GM20000 (cell line): Measurements from ENCODE around the gene PRSS33.

Experiments used
- DNase-seq: peaks from one replicate; pipeline ENCODE4 v3.0.0; 2012; ENCODE audit warnings: low spot score
- CTCF ChIP-seq: IDR thresholded peaks from 2 replicates; pipeline ENCODE4 v1.5.1; 2012; ENCODE audit warnings: mild to moderate bottlenecking, control low read depth; ENCODE audit errors: extremely low read depth, missing control alignments

The PRSS33 gene, protein sequence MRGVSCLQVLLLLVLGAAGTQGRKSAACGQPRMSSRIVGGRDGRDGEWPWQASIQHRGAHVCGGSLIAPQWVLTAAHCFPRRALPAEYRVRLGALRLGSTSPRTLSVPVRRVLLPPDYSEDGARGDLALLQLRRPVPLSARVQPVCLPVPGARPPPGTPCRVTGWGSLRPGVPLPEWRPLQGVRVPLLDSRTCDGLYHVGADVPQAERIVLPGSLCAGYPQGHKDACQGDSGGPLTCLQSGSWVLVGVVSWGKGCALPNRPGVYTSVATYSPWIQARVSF

DNA sequence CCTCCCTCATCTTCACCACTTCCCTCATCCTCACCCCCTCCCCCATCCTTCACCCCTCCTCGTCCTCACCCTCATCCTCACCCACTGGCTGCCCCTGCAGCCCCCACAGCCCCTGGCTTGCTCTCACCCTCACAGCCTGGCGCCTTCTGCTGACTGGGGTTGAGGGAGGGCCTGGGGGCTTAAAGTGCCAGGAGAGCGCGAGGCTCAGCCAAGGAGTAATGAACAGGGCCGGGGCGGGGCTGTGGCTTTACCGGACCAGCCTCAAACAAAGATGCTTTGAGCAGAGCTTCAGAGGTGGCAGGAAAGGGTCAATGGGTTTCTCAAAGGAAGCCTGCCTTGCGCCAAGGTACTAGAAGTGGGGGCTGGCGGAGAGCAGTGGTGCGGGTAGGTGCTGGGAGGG lies at the start of gene PRSS33:
TSS of gene PRSS33 (minus strand) at position 155 of the 400 bp plus-strand sequence. CDS start 1,013 bp downstream, outside the sequence.
- TF ChIP-seq CTCF = no peak
- no peak for DNase-seq

- TF ChIP-seq CTCF = no peak
- no peak for DNase-seq
Measured at GRCh38 chr16:2836646-2837508, 49.5 kb upstream of the PRSS33 start.

DNA sequence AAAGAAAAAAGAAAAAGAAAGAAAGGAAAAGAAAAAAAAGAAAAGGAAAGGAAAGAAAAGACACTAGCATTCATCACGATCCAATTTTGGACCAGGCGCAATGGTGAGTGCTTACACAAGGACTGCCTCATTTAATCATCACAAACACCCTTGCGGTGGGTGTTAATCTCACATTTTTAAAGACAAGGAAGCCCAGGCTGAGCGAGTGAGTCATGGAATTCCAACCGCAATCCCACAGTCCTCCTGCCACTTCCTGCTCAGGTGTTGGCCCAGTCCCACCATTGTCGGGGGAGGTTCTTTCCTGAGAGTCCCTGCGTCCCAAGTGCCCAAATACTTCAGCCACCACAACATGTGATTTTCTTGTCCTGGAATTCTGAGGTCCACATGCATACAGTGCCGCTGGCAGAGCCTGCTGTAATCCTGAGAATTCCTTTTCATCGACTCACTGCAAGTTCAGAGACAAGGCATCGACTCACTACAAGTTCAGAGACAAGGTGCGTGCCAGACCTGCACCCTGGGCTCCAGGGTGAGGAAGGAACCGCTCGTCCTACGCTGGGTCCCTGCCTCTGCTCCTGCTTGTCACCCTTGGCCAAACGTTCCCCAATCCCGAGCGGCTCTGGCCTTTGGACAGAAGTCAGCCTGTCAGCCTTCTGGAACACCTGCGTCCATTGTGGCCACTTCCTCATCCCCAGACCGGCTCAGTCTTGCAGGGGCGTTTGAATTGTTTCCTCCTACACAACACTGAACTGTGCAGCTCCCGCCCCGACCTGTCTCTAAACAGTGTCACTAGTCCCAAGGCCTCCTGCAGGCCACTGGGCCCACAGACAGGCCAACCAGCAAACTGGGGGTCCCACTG lies 48.5 kb upstream of the PRSS33 start:
- no peak for DNase-seq
- TF ChIP-seq CTCF = no peak

DNA sequence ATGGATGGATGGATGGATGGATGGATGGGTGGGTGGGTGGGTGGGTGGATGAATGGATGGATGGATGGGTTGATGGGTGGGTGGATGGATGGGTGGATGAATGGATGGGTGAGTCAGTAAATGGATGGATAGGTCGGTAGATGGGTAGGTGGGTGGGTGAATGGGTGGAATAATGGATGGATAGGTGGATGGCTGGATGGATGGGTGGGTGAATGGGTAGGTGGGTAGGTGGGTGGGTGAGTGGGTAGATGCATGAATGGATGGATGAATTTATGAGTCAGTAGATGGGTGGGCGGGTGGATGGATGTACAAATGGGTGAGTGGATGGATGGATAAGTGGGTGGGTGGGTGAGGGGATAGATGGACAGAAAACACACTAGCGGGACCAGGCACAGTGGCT lies 47.6 kb upstream of the PRSS33 start:
- no peak for TF ChIP-seq CTCF
- no peak for DNase-seq

- no peak for DNase-seq
- TF ChIP-seq CTCF = no peak
Measured at GRCh38 chr16:2833776-2834175, 46.4 kb upstream of the PRSS33 start.

DNA sequence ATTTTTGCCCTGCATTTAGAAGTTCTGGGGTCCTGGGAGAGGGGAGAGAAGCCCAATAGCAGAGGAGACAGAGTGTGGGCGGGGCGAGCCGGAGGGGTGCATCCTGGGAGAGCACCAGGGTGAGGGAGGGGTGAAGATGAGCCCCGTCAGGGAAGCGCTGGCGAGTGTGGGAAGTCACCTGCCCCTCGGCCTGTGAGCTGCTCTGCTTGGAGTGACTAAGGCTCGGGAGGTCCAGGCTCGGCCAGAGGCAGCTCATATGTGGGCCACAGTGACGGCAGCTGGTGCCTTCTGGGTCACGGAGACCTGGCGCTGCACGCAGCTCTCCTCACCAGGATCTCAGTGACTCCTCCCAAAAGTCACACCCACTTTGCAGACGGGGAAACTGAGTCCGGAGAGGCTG lies 43.8 kb upstream of the PRSS33 start:
- no peak for DNase-seq
- TF ChIP-seq CTCF = no peak
